PC-9 (cell line): Measurements from ENCODE around the gene TGFBR2. TPM values are rescaled to one million over a fixed set of nuclear protein-coding genes. Genes with fewer than 3 reads are reported as not detected.

ENCODE experiments used
- BruUV-seq: library from RNA; stranded (reverse); fragments of 400-500 nt; replicated peaks from 2 replicates; lab custom pipeline; 2021; lab: Mats Ljungman, UMichigan
- CTCF ChIA-PET: fragments of 300-600 bp; sonication (Branson Sonifier 250); formaldehyde crosslinking; loops from one replicate; lab custom pipeline; 2022; ENCODE audit warnings: antibody characterized with exemption; lab: Charles Lee
- POLR2A ChIA-PET: fragments of 300-600 bp; sonication (Branson Sonifier 250); formaldehyde crosslinking; loops from one replicate; lab custom pipeline; 2022; ENCODE audit warnings: antibody characterized with exemption; ENCODE audit not compliant: unreplicated experiment; lab: Charles Lee
- DNase-seq, 2 experiments: peaks; one replicate each; pipeline versions ENCODE4 v3.0.0 to v3.0.0-alpha.2; 2015 to 2022; ENCODE audit warnings: mixed read lengths in 1 of 2
- H2AFZ ChIP-seq: fragments of 200-600 bp; sonication (generic); 2 replicates; pipeline ENCODE4 v1.8.1; 2017; ENCODE audit warnings: antibody characterized with exemption
- H3F3A ChIP-seq: fragments of 200-600 bp; sonication (generic); 2 replicates; pipeline ENCODE4 v1.8.1; 2017; ENCODE audit warnings: antibody characterized with exemption, mild to moderate bottlenecking, low read depth; ENCODE audit not compliant: insufficient read depth
- H3K27ac ChIP-seq: fragments of 200-600 bp; sonication (generic); 2 replicates; pipeline ENCODE4 v1.6.1; 2016; ENCODE audit warnings: mixed run types
- H3K27me3 ChIP-seq: fragments of 200-600 bp; sonication (generic); 2 replicates; pipeline ENCODE4 v1.6.1; 2016; ENCODE audit warnings: low read depth, mixed run types; ENCODE audit not compliant: insufficient read depth
- H3K36me3 ChIP-seq: fragments of 200-600 bp; sonication (generic); 2 replicates; pipeline ENCODE4 v1.6.1; 2016; ENCODE audit warnings: low read depth, mixed run types
- H3K4me1 ChIP-seq: fragments of 200-600 bp; sonication (generic); replicated peaks from 2 replicates; pipeline ENCODE4 v1.6.1; 2016; ENCODE audit warnings: mixed run types; ENCODE audit not compliant: insufficient read depth
- H3K4me2 ChIP-seq: fragments of 200-600 bp; sonication (generic); 2 replicates; pipeline ENCODE4 v1.6.1; 2017; ENCODE audit warnings: mixed run types
- H3K4me3 ChIP-seq: fragments of 200-600 bp; sonication (generic); 2 replicates; pipeline ENCODE4 v1.6.1; 2016; ENCODE audit warnings: mixed run types
- H3K79me2 ChIP-seq: fragments of 200-600 bp; sonication (generic); 2 replicates; pipeline ENCODE4 v1.6.1; 2017; ENCODE audit warnings: low read depth, mixed run types
- H3K9me2 ChIP-seq: fragments of 200-600 bp; sonication (generic); 2 replicates; pipeline ENCODE4 v1.8.1; 2017; ENCODE audit warnings: mild to moderate bottlenecking; ENCODE audit not compliant: insufficient read depth
- H3K9me3 ChIP-seq: fragments of 200-600 bp; sonication (generic); 2 replicates; pipeline ENCODE4 v1.8.1; 2016; ENCODE audit warnings: low read depth; ENCODE audit not compliant: insufficient read depth
- H4K20me1 ChIP-seq: fragments of 200-600 bp; sonication (generic); 2 replicates; pipeline ENCODE4 v1.8.1; 2017; ENCODE audit not compliant: insufficient read depth
- EZH2 ChIP-seq: fragments of 200-600 bp; sonication (generic); IDR thresholded peaks from 2 replicates; pipeline ENCODE4 v1.8.0; 2017; ENCODE audit warnings: antibody characterized with exemption, low read depth
- intact Hi-C: fragments of 100-400 bp; cut with micrococcal nuclease; formaldehyde crosslinking; loops from one replicate; pipeline ENCODE4 v1.10.0; 2022; ENCODE audit not compliant: unreplicated experiment
- total RNA-seq: library from RNA; stranded (reverse); gene quantifications from 2 replicates; pipeline ENCODE4 v1.2.3, GENCODE V29; 2021
- TF ChIP-seq, protein P1 (sequence below): fragments of 200-600 bp; sonication (generic); conservative IDR thresholded peaks from 2 replicates; pipeline ENCODE4 v1.6.1; 2017; ENCODE audit warnings: mixed run types, antibody characterized with exemption, mild to moderate bottlenecking, moderate library complexity

The TGFBR2 gene
- total RNA-seq, 1 experiment from 2014 or later = 33.6 TPM

DNA sequence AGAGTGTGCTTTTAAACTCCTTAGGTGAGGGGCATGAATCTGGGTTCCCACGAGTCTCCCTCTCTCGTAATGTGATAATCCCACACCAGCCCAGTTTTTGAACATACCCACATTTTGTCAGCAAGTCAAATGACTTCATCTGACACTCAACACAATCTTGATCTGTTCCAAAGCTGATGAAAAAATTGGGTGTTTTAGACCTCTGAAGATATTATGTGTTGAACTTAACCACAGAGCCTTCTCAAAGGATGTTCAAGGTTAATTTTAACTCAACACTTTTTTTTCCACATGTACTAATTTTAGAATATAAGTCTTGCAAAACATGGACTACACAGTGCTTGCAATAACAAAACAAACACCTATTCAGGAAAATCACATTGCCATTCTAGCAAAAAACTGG is 123.1 kb downstream of the TGFBR2 start:
- no peak overlapping the region for H3K27ac ChIP-seq
- ChIA-PET CTCF (no interaction called here), POLR2A (no interaction called here)
- no peak overlapping the region for H3K4me2 ChIP-seq
- no peaks in the 10 kb centered on the region for H3K79me2 ChIP-seq
- no peaks in the 10 kb centered on the region for H3K9me3 ChIP-seq
- H3K4me3 ChIP-seq = no peak overlapping the region
- intact Hi-C loops = no loop called here
- no peaks in the 10 kb centered on the region for H4K20me1 ChIP-seq
- H3F3A ChIP-seq = no peaks in the 10 kb centered on the region
- no peak overlapping the region for H2AFZ ChIP-seq
- no TSS peak for BruUV-seq
- no peaks in the 10 kb centered on the region for H3K27me3 ChIP-seq
- no peaks in the 10 kb centered on the region for H3K4me1 ChIP-seq
- no peak for TF ChIP-seq EZH2
- TF ChIP-seq, protein P1, sequence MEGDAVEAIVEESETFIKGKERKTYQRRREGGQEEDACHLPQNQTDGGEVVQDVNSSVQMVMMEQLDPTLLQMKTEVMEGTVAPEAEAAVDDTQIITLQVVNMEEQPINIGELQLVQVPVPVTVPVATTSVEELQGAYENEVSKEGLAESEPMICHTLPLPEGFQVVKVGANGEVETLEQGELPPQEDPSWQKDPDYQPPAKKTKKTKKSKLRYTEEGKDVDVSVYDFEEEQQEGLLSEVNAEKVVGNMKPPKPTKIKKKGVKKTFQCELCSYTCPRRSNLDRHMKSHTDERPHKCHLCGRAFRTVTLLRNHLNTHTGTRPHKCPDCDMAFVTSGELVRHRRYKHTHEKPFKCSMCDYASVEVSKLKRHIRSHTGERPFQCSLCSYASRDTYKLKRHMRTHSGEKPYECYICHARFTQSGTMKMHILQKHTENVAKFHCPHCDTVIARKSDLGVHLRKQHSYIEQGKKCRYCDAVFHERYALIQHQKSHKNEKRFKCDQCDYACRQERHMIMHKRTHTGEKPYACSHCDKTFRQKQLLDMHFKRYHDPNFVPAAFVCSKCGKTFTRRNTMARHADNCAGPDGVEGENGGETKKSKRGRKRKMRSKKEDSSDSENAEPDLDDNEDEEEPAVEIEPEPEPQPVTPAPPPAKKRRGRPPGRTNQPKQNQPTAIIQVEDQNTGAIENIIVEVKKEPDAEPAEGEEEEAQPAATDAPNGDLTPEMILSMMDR = no peak
- no peak for DNase-seq
- H3K36me3 ChIP-seq = no peaks in the 10 kb centered on the region
- no peaks in the 10 kb centered on the region for H3K9me2 ChIP-seq

DNA sequence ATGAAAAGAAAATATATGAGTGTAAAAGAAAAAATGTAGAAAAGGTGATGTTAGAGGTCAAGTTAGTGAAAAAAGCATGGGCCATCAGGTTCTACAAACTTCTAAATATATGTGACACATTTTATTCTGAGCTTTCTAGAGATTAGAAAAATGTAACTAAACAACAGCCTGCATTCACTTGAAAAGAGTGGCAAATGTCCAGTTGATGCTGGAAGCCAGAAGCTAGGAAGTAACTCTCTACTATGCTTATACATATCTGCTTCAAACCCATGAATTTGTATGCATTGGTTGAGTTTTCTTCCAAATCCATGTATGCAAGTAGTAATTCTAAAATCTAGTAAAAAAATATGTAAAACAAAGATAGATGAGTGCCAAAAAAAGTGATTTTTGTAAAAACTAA is 123.5 kb downstream of the TGFBR2 start:
- no peaks in the 10 kb centered on the region for H3K36me3 ChIP-seq
- no peaks in the 10 kb centered on the region for H3K4me1 ChIP-seq
- H3K27ac ChIP-seq = no peak overlapping the region
- no peak for DNase-seq
- H3K79me2 ChIP-seq = no peaks in the 10 kb centered on the region
- ChIA-PET POLR2A (no interaction called here), CTCF (no interaction called here)
- H3K4me2 ChIP-seq = no peak overlapping the region
- no peak for TF ChIP-seq EZH2
- TF ChIP-seq, protein P1 = no peak
- no peak overlapping the region for H2AFZ ChIP-seq
- H3F3A ChIP-seq = no peaks in the 10 kb centered on the region
- H3K27me3 ChIP-seq = no peaks in the 10 kb centered on the region
- no TSS peak for BruUV-seq
- no peak overlapping the region for H3K4me3 ChIP-seq
- H3K9me2 ChIP-seq = no peaks in the 10 kb centered on the region
- intact Hi-C loops = no loop called here
- H4K20me1 ChIP-seq = no peaks in the 10 kb centered on the region
- no peaks in the 10 kb centered on the region for H3K9me3 ChIP-seq

DNA sequence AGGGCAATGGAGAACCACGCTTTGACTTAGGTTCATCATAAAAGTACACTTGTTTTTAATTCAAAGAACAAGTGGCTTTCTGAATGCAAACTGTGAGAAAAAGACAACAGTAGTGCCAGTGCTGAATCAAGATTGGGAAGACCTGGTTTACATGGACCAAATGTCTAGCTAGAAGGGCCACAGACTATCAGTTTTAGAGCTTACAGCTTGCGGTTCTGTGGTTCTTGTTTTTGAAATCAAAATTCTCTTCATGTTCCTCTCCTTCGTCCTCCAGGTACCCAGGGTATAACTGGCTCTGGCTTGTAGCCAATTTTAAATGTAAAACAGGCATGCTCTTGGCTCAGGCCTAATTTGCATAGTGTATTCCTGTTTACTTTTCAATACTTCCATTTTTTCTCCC is 124.6 kb downstream of the TGFBR2 start:
- H3K4me3 ChIP-seq = no peak overlapping the region
- no peaks in the 10 kb centered on the region for H3F3A ChIP-seq
- no peak for DNase-seq
- H3K4me1 ChIP-seq = no peaks in the 10 kb centered on the region
- no peak overlapping the region for H3K4me2 ChIP-seq
- ChIA-PET CTCF (no interaction called here), POLR2A (no interaction called here)
- H3K27ac ChIP-seq = no peak overlapping the region
- no peaks in the 10 kb centered on the region for H3K79me2 ChIP-seq
- no peaks in the 10 kb centered on the region for H3K9me3 ChIP-seq
- H3K27me3 ChIP-seq = no peaks in the 10 kb centered on the region
- BruUV-seq = no TSS peak
- no peak for TF ChIP-seq EZH2
- TF ChIP-seq, protein P1 = no peak
- intact Hi-C loops = no loop called here
- H3K9me2 ChIP-seq = no peaks in the 10 kb centered on the region
- H2AFZ ChIP-seq = no peak overlapping the region
- no peaks in the 10 kb centered on the region for H3K36me3 ChIP-seq
- H4K20me1 ChIP-seq = no peaks in the 10 kb centered on the region
